HepG2 (cell line): Measurements from ENCODE around the gene LRRC74B. TPM values are rescaled to one million over a fixed set of nuclear protein-coding genes. Genes with fewer than 3 reads are reported as not detected.

Source experiments
- ATAC-seq: fragments of 200-7000 bp; cut with Tn5 transposase; 3 replicates; pipeline ENCODE4 v1.9.1; 2020; ENCODE audit warnings: mild to moderate bottlenecking, moderate library complexity
- Bru-seq: library from RNA; stranded (reverse); fragments of 400-500 nt; gene quantifications from one replicate; lab custom pipeline; 2021; lab: Mats Ljungman, UMichigan
- BruChase-seq, 2 experiments: library from RNA; stranded (reverse); fragments of 400-500 nt; gene quantifications; one replicate each; lab custom pipeline; 2021; lab: Mats Ljungman, UMichigan
- BruUV-seq: library from RNA; stranded (reverse); fragments of 400-500 nt; replicated peaks from 2 replicates; lab custom pipeline; 2021; lab: Mats Ljungman, UMichigan
- CTCF ChIA-PET: fragments of 300-600 bp; formaldehyde crosslinking; extraction: SDS; loops from one replicate; lab custom pipeline; 2021; ENCODE audit warnings: low total read pairs, inconsistent platforms, low intra/inter-chr PET ratio; lab: Yijun Ruan, JAX
- POLR2A ChIA-PET: fragments of 350-600 bp; sonication (Branson Sonifier 250); formaldehyde crosslinking; loops from one replicate; lab custom pipeline; 2020; ENCODE audit warnings: antibody characterized with exemption, inconsistent platforms; lab: Yijun Ruan, JAX
- DNase-seq: peaks from one replicate; pipeline ENCODE4 v3.0.0-alpha.2; 2015; ENCODE audit warnings: low spot score
- FAIRE-seq: peaks from 3 replicates; lab custom pipeline; 2011; peaks lifted over from hg19 to GRCh38; lab: Jason Lieb, UNC
- H2AFZ ChIP-seq: one replicate; pipeline ENCODE4 v1.6.1; 2011; ENCODE audit warnings: low read length, inconsistent platforms
- H3K27ac ChIP-seq: fragments of 300-600 bp; 3 replicates; pipeline ENCODE4 v1.8.0; 2011; ENCODE audit warnings: mixed run types, mild to moderate bottlenecking, mixed read lengths, low read length, inconsistent platforms; ENCODE audit not compliant: insufficient read depth; ENCODE audit errors: extremely low read length
- H3K27me3 ChIP-seq, 2 experiments: fragments of 200-600 bp in 1 of 2; 2 replicates in 1 of 2; 3 replicates in 1 of 2; pipeline versions ENCODE4 v1.6.0 to v1.8.0; 2011; ENCODE audit warnings: low read length in 2 of 2, mild to moderate bottlenecking in 2 of 2, moderate library complexity in 2 of 2, inconsistent platforms in 1 of 2; ENCODE audit not compliant: insufficient read depth in 2 of 2, control insufficient read depth in 1 of 2
- H3K36me3 ChIP-seq, 2 experiments: fragments of 200-600 bp in 1 of 2; replicated peaks in 1 of 2; 2 replicates in 1 of 2; 3 replicates in 1 of 2; pipeline versions ENCODE4 v1.5.1 to v1.8.0; 2011; ENCODE audit warnings: low read length in 2 of 2, inconsistent platforms in 1 of 2; ENCODE audit not compliant: insufficient read depth in 2 of 2, control insufficient read depth in 1 of 2
- H3K4me1 ChIP-seq: 2 replicates; pipeline ENCODE4 v1.5.1; 2012; ENCODE audit warnings: low read length, inconsistent platforms; ENCODE audit not compliant: insufficient read depth
- H3K4me2 ChIP-seq: 2 replicates; pipeline ENCODE4 v1.6.0; 2011; ENCODE audit warnings: low read depth, low read length, inconsistent platforms
- H3K4me3 ChIP-seq, 3 experiments: fragments of 200-600 bp in 1 of 3; sonication (generic), shearing (Covaris generic) in 1 of 3; replicated peaks in 1 of 3; 2 replicates each; pipeline ENCODE4 v1.5.1; 2011 to 2016; ENCODE audit warnings: low read length in 3 of 3, inconsistent platforms in 2 of 3, low read depth in 2 of 3, mild to moderate bottlenecking in 2 of 3, control low read depth in 1 of 3, mixed read lengths in 1 of 3; ENCODE audit not compliant: insufficient read depth in 1 of 3
- H3K79me2 ChIP-seq: one replicate; pipeline ENCODE4 v1.6.1; 2011; ENCODE audit warnings: low read length, inconsistent platforms; ENCODE audit not compliant: insufficient read depth
- H3K9ac ChIP-seq: 2 replicates; pipeline ENCODE4 v1.6.0; 2011; ENCODE audit warnings: mild to moderate bottlenecking, low read depth, low read length, inconsistent platforms; ENCODE audit not compliant: insufficient read depth
- H3K9me3 ChIP-seq: 2 replicates; pipeline ENCODE4 v1.5.1; 2012; ENCODE audit warnings: mild to moderate bottlenecking, low read length
- H4K20me1 ChIP-seq: 2 replicates; pipeline ENCODE4 v1.6.0; 2011; ENCODE audit warnings: inconsistent platforms, mild to moderate bottlenecking, low read length, moderate library complexity; ENCODE audit not compliant: insufficient read depth
- KLF16 ChIP-seq, 2 experiments: sonication (generic) in 1 of 2; formaldehyde crosslinking in 1 of 2; IDR thresholded peaks; 2 replicates each; pipeline versions ENCODE4 v1.6.1 to v1.8.0; 2016 to 2023; ENCODE audit warnings: missing genetic modification reagents in 2 of 2, missing compliant biosample characterization in 1 of 2
- PLRG1 ChIP-seq: fragments of 450-650 bp; conservative IDR thresholded peaks from 2 replicates; pipeline ENCODE4 v1.6.1; 2016
- POLR2AphosphoS2 ChIP-seq: IDR thresholded peaks from 2 replicates; pipeline ENCODE4 v1.6.1; 2011; ENCODE audit warnings: low read depth, low read length, improper control_type of control experiment
- U2AF2 ChIP-seq: fragments of 200-400 bp; formaldehyde crosslinking; IDR thresholded peaks from 2 replicates; pipeline ENCODE4 v1.6.1; 2017; ENCODE audit warnings: low read depth, mild to moderate bottlenecking, low read length
- ZFP36L1 ChIP-seq: sonication (generic); formaldehyde crosslinking; IDR thresholded peaks from 2 replicates; pipeline ENCODE4 v1.8.0; 2022; ENCODE audit warnings: mild to moderate bottlenecking, missing genetic modification reagents, moderate library complexity
- ZKSCAN5 ChIP-seq: sonication (generic); formaldehyde crosslinking; IDR thresholded peaks from 2 replicates; pipeline ENCODE4 v1.5.1; 2020; ENCODE audit warnings: mild to moderate bottlenecking, missing genetic modification reagents
- ZNF225 ChIP-seq: sonication (generic); formaldehyde crosslinking; IDR thresholded peaks from 2 replicates; pipeline ENCODE4 v1.4.0; 2020; ENCODE audit warnings: mild to moderate bottlenecking, missing genetic modification reagents
- ZNF292 ChIP-seq: sonication (generic); formaldehyde crosslinking; IDR thresholded peaks from 2 replicates; pipeline ENCODE4 v1.8.1; 2022; ENCODE audit warnings: mild to moderate bottlenecking, low read depth, missing genetic modification reagents, borderline replicate concordance
- WGBS: methylation state at CpG from one replicate; pipeline ENCODE4 v1.1.6; 2017; ENCODE audit warnings: low lambda C conversion rate; 5-methylcytosine and 5-hydroxymethylcytosine counted together
- in situ Hi-C: cut with HindIII; loops from 2 replicates; pipeline ENCODE4 v1.10.0; 2017; ENCODE audit warnings: low pct_unique_long_range_greater_than_20kb; ENCODE audit not compliant: extremely low pct_ligation_motif_present
- intact Hi-C: fragments of 100-400 bp; cut with micrococcal nuclease; formaldehyde crosslinking; loops from one replicate; pipeline ENCODE4 v1.10.0; 2022; ENCODE audit not compliant: unreplicated experiment
- long read RNA-seq, 2 experiments: library from RNA in 1 of 2; library from polyadenylated mRNA in 1 of 2; stranded (forward) in 1 of 2; unstranded in 1 of 2; transcript quantifications; one replicate each; pipeline ENCODE4 v2.0.0, GENCODE V29; 2019 to 2022
- polyA minus RNA-seq, 3 experiments: library from RNA; depleted of rRNA, polyadenylated mRNA; stranded (reverse); fragments of >200 nt; gene quantifications; 2 replicates each; pipeline ENCODE4 v1.2.3, GENCODE V29; 2011; ENCODE audit warnings: low replicate concordance in 1 of 3
- polyA plus RNA-seq, 8 experiments: library from polyadenylated mRNA; depleted of rRNA in 3 of 8; stranded (reverse) in 7 of 8; unstranded in 1 of 8; fragments of >200 nt; fragmentation: Illumina TruSeq in 4 of 8; extraction: Trizol in 4 of 8; gene quantifications; 2 replicates each; pipeline versions ENCODE4 v1.2.1 to v1.2.3, GENCODE V29; 2011 to 2016; ENCODE audit warnings: low read depth in 4 of 8, missing spikeins in 1 of 8, mixed read lengths in 1 of 8; ENCODE audit not compliant: insufficient read depth in 1 of 8
- total RNA-seq, 5 experiments: library from RNA; depleted of rRNA; stranded (reverse); fragments of >200 nt; fragmentation: Illumina TruSeq; extraction: Trizol; gene quantifications; 2 replicates each; pipeline ENCODE4 v1.2.3, GENCODE V29; 2016; ENCODE audit warnings: low read depth in 1 of 5
- TF ChIP-seq, protein P1 (sequence below): sonication (generic); formaldehyde crosslinking; IDR thresholded peaks from 2 replicates; pipeline ENCODE4 v1.5.0; 2020; ENCODE audit warnings: mild to moderate bottlenecking, missing genetic modification reagents
- TF ChIP-seq, protein P2 (sequence below): sonication (generic); formaldehyde crosslinking; IDR thresholded peaks from 2 replicates; pipeline ENCODE4 v1.4.0; 2020; ENCODE audit warnings: missing genetic modification reagents, borderline replicate concordance

Gene LRRC74B, protein sequence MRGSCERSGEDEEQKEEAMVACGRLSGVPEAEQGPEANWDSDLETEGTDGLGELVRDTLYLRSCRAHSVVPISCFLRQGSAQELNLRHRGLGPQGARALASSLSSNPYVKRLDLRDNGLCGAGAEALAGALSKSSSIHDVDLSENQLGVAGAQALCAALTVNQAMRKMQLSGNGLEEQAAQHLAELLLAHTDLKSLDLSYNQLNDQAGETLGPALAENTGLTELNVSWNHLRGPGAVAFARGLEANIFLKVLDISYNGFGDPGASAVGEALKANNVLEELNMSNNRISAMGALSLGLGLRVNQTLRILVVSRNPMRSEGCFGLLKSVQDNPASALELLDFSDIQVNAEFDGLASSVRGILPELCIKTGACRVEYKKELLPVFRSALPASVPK
- not detected in 2 replicates for total RNA-seq (2016; rRNA removed; fragmentation: Illumina TruSeq; extraction: Trizol)
- not detected in 2 replicates for total RNA-seq (2016; cell fraction: cytosol; rRNA removed; fragmentation: Illumina TruSeq; extraction: Trizol; ENCODE audit: low read depth)
- not detected in 2 replicates for total RNA-seq (2016; cell fraction: insoluble cytoplasmic fraction; rRNA removed; fragmentation: Illumina TruSeq; extraction: Trizol)
- total RNA-seq (2016; cell fraction: membrane; rRNA removed; fragmentation: Illumina TruSeq; extraction: Trizol), result not detected in 2 replicates
- not detected in 2 replicates for total RNA-seq (2016; cell fraction: nucleus; rRNA removed; fragmentation: Illumina TruSeq; extraction: Trizol)
- polyA plus RNA-seq (2011; rRNA removed), result not detected in 2 replicates
- not detected in 2 replicates for polyA plus RNA-seq (2011; cell fraction: cytosol; rRNA removed)
- not detected in 2 replicates for polyA plus RNA-seq (2011; cell fraction: nucleus; rRNA removed)
- polyA plus RNA-seq (2012), result not detected in 2 replicates
- polyA plus RNA-seq (2016; cell fraction: cytosol; fragmentation: Illumina TruSeq; extraction: Trizol; ENCODE audit: low read depth), result not detected in 2 replicates
- polyA plus RNA-seq (2016; cell fraction: insoluble cytoplasmic fraction; fragmentation: Illumina TruSeq; extraction: Trizol; ENCODE audit: low read depth), result not detected in 2 replicates
- not detected in 2 replicates for polyA plus RNA-seq (2016; cell fraction: membrane; fragmentation: Illumina TruSeq; extraction: Trizol; ENCODE audit: low read depth)
- not detected in 2 replicates for polyA plus RNA-seq (2016; cell fraction: nucleus; fragmentation: Illumina TruSeq; extraction: Trizol; ENCODE audit: insufficient read depth, low read depth)
- polyA minus RNA-seq (2011; rRNA and poly(A)+ RNA removed; ENCODE audit: low replicate concordance), result not detected in 2 replicates
- not detected in 2 replicates for polyA minus RNA-seq (2011; cell fraction: cytosol; rRNA and poly(A)+ RNA removed)
- not detected in 2 replicates for polyA minus RNA-seq (2011; cell fraction: nucleus; rRNA and poly(A)+ RNA removed)
- Bru-seq, nascent RNA, result percentile 7 among the genes with signal in this experiment
- BruChase-seq, experiment 1, labeled RNA remaining after a 6-hour chase, result percentile 6 among the genes with signal in this experiment
- BruChase-seq, experiment 2, labeled RNA remaining after a 2-hour chase, result percentile 10 among the genes with signal in this experiment
- long read RNA-seq, experiment 1, result 0 reads
- long read RNA-seq, experiment 2, result 0 reads

DNA sequence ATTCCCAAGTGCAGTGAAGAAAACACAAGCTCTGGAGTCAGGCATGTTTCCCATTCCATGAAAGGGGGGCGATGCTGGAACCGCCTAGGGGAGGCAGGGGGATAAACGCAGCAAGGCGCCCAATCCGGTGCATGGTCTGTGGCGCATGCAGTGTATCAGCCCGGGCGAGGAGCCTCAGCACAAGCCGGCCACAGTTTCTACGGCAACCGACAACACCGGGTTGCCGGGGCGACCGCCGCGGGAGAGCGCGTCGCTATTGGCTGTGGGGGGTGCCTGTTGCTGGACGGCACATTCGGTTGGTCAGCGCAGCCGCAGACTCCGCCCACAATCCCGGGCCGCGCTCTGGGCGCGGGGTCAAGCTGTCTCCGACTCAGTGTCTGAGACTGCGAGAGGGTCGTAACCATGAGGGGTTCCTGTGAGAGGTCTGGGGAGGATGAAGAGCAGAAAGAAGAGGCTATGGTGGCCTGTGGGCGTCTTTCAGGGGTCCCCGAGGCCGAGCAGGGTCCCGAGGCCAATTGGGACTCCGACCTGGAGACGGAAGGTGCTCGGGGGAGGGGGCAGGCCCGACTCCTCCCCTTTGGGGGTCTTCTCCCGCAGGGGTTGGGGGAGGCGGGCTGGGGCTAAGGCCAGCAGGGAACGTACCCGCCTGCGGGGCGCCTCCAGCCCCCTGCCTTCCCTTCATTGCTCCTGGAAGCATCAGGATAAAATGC, at the start of gene LRRC74B:
Gene LRRC74B, plus strand, starts transcription at position 362 of the 710 bp plus-strand sequence. Its CDS starts 41 bp downstream, at position 403.
- no peak within 1 kb of the TSS for H3K27ac ChIP-seq
- POLR2A ChIA-PET, result no interaction called here
- TF ChIP-seq ZKSCAN5 (CRISPR knock-in tag) (no peak), PLRG1 (no peak), KLF16 (CRISPR knock-in tag; IDR thresholded peaks at IDR 0.05) (no peak), ZFP36L1 (CRISPR knock-in tag) (no peak), U2AF2 (peak; percentile 97), POLR2AphosphoS2 (no peak), ZNF292 (no peak), ZNF225 (CRISPR knock-in tag) (no peak)
- TF ChIP-seq, protein P1, sequence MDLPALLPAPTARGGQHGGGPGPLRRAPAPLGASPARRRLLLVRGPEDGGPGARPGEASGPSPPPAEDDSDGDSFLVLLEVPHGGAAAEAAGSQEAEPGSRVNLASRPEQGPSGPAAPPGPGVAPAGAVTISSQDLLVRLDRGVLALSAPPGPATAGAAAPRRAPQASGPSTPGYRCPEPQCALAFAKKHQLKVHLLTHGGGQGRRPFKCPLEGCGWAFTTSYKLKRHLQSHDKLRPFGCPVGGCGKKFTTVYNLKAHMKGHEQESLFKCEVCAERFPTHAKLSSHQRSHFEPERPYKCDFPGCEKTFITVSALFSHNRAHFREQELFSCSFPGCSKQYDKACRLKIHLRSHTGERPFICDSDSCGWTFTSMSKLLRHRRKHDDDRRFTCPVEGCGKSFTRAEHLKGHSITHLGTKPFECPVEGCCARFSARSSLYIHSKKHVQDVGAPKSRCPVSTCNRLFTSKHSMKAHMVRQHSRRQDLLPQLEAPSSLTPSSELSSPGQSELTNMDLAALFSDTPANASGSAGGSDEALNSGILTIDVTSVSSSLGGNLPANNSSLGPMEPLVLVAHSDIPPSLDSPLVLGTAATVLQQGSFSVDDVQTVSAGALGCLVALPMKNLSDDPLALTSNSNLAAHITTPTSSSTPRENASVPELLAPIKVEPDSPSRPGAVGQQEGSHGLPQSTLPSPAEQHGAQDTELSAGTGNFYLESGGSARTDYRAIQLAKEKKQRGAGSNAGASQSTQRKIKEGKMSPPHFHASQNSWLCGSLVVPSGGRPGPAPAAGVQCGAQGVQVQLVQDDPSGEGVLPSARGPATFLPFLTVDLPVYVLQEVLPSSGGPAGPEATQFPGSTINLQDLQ (CRISPR knock-in tag), result no peak
- TF ChIP-seq, protein P2, sequence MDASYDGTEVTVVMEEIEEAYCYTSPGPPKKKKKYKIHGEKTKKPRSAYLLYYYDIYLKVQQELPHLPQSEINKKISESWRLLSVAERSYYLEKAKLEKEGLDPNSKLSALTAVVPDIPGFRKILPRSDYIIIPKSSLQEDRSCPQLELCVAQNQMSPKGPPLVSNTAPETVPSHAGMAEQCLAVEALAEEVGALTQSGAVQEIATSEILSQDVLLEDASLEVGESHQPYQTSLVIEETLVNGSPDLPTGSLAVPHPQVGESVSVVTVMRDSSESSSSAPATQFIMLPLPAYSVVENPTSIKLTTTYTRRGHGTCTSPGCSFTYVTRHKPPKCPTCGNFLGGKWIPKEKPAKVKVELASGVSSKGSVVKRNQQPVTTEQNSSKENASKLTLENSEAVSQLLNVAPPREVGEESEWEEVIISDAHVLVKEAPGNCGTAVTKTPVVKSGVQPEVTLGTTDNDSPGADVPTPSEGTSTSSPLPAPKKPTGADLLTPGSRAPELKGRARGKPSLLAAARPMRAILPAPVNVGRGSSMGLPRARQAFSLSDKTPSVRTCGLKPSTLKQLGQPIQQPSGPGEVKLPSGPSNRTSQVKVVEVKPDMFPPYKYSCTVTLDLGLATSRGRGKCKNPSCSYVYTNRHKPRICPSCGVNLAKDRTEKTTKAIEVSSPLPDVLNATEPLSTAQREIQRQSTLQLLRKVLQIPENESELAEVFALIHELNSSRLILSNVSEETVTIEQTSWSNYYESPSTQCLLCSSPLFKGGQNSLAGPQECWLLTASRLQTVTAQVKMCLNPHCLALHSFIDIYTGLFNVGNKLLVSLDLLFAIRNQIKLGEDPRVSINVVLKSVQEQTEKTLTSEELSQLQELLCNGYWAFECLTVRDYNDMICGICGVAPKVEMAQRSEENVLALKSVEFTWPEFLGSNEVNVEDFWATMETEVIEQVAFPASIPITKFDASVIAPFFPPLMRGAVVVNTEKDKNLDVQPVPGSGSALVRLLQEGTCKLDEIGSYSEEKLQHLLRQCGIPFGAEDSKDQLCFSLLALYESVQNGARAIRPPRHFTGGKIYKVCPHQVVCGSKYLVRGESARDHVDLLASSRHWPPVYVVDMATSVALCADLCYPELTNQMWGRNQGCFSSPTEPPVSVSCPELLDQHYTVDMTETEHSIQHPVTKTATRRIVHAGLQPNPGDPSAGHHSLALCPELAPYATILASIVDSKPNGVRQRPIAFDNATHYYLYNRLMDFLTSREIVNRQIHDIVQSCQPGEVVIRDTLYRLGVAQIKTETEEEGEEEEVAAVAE (CRISPR knock-in tag), result no peak

More for the DNA sequence above, at the start of gene LRRC74B:
- peak within 1 kb of the TSS; percentile 11 to 53 (median 31); a peak in 3 of 6 replicates for H3K4me3 ChIP-seq
- H3K79me2 ChIP-seq, result no peaks in the 10 kb centered on the region
- H3K4me2 ChIP-seq, result peak within 1 kb of the TSS; percentile 72
- H3K9ac ChIP-seq, result no peak within 1 kb of the TSS
- DNase-seq (peak; percentile 67), ATAC-seq (peak; percentile 98), FAIRE-seq (no peak)
- H2AFZ ChIP-seq, result no peak within 1 kb of the TSS
- no TSS peak for BruUV-seq
- no peaks in the 10 kb centered on the region for H3K36me3 ChIP-seq
- in situ Hi-C loops (no loop called here), intact Hi-C loops (no loop called here)
- no peaks in the 10 kb centered on the region; the same call in 1 of the 2 replicates for H4K20me1 ChIP-seq
- H3K4me1 ChIP-seq, result peaks cover 12% of the 10 kb centered on the region; the same call in 1 of the 2 replicates
- CTCF ChIA-PET, result no interaction called here
- no peaks in the 10 kb centered on the region for H3K9me3 ChIP-seq
- 16% methylated on average over 13 of the region's 47 CpGs for WGBS
- peaks cover 4 to 33% of the 10 kb centered on the region in 2 experiments; a peak in 4 of 5 replicates for H3K27me3 ChIP-seq
